HG02588 (cell line): ENCODE measurements around the gene SLC7A14.

Source experiments
- ATAC-seq: cut with Tn5 transposase; IDR thresholded peaks from one replicate; pipeline ENCODE4 v1.9.1; 2021; ENCODE audit warnings: mild to moderate bottlenecking, moderate library complexity; ENCODE audit not compliant: unreplicated experiment

SLC7A14 gene

GRCh38 chr3:170585937-170586310 is at the start of gene SLC7A14:
TSS of gene SLC7A14 (minus strand) at chr3:170586075. CDS start at chr3:170526936, 59,139 bp downstream.
- ATAC-seq = no peak

GRCh38 chr3:170635385-170635735 is 49.5 kb upstream of the SLC7A14 start:
- ATAC-seq = no peak

- peak; percentile 71 for ATAC-seq
Measured at GRCh38 chr3:170634663-170635384, 48.9 kb upstream of the SLC7A14 start.

GRCh38 chr3:170633573-170633972 is 47.7 kb upstream of the SLC7A14 start:
- no peak for ATAC-seq

GRCh38 chr3:170632780-170633179 is 46.9 kb upstream of the SLC7A14 start:
- peak; percentile 75 for ATAC-seq

GRCh38 chr3:170631755-170632488 is 46.0 kb upstream of the SLC7A14 start:
- ATAC-seq = no peak

GRCh38 chr3:170623524-170623923 is 37.6 kb upstream of the SLC7A14 start:
- no peak for ATAC-seq

GRCh38 chr3:170622369-170623159 is 36.7 kb upstream of the SLC7A14 start:
- no peak for ATAC-seq

- no peak for ATAC-seq
Measured at GRCh38 chr3:170621256-170621655, 35.4 kb upstream of the SLC7A14 start.

GRCh38 chr3:170614214-170614966 is 28.5 kb upstream of the SLC7A14 start:
- ATAC-seq = no peak

- ATAC-seq = no peak
Measured at GRCh38 chr3:170611751-170612150, 25.9 kb upstream of the SLC7A14 start.

GRCh38 chr3:170610321-170610884 is 24.5 kb upstream of the SLC7A14 start:
- no peak for ATAC-seq

GRCh38 chr3:170608475-170608874 is 22.6 kb upstream of the SLC7A14 start:
- no peak for ATAC-seq

GRCh38 chr3:170606675-170607074 is 20.8 kb upstream of the SLC7A14 start:
- no peak for ATAC-seq

GRCh38 chr3:170605490-170605889 is 19.6 kb upstream of the SLC7A14 start:
- no peak for ATAC-seq

- ATAC-seq = no peak
Measured at GRCh38 chr3:170603770-170604510, 18.1 kb upstream of the SLC7A14 start.

GRCh38 chr3:170602556-170602955 is 16.7 kb upstream of the SLC7A14 start:
- no peak for ATAC-seq

- no peak for ATAC-seq
Measured at GRCh38 chr3:170600005-170600624, 14.2 kb upstream of the SLC7A14 start.

- no peak for ATAC-seq
Measured at GRCh38 chr3:170599091-170599490, 13.2 kb upstream of the SLC7A14 start.
